NCI-H2227 treated with DMSO at 0.1 percent for 48 hours (cell line): ENCODE data around the gene CRYGN.

Source experiments
- DNase-seq: peaks from one replicate; lab custom pipeline; 2025; lab: John Stamatoyannopoulos, UW

CRYGN gene

DNA sequence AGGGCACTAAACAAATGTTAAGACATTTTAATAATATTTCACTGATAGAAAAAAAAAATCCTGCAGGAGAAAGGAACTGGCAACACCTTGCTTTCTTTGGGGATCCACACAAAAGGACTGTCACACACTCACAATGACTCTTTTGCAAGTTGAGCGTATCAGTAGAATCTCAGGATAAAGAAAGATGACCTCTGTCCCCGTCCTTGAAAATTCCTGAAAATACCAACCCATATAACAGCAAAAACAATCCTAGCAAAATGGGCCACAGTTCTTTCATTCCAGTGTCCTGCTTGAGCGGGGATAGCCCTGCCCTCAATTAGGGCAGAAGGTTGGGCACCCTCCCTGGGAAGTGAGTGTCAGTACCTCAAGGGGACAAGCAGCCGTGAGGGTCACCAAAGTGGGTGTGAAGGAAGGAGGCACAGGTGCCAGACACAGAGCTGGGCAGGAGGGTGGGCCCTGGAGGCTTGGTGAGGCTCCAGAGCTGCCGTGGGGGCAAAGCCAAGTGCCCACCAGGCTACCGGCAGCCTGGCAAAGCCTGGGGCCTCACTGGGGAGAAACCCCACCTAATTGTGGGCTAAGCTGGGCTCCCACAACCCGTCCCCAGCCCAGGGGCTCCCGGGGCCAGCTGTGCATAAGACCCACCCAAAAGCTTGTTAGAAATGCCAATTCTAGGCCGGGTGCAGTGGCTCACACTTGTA is 32.9 kb downstream of the CRYGN start:
- DNase-seq = no peak

DNA sequence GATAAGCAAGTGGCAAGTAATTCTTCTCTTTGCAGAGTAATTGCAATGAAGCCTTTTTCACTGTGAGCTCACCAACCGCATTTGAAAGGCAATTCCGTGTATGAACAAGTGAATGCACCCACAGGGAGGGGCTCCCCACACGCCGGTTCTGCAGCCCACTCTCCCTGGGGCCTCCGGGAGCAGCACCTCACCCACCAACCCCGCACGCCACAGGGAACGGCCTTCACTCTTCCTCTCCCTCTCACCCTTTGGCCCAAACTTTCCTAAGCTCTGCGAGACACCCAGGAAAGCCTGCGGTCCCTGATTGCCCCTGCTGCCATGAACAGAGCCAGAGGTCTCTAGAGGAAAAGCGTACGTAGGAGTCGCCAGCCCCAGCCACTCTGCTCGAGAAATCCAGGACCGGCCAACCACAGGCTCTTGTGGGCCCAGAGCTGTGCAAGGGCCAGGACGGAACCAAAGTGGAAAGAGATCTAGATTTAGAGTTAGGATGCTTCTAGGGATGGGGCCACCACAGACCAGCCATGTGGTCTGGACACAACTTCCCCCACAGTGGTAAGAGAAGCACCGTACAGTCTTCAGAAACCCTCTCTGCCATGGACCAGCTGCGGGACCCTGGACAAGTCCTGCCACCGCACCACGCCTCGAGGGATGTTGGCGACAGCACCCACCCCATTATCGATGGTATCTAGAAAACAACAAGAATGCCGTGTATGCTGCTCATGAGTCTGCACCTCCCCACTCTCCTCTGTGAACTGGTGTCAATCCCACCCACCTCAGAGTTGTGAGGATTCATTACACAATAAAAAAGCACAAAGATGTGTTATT is 33.7 kb downstream of the CRYGN start:
- DNase-seq = no peak

DNA sequence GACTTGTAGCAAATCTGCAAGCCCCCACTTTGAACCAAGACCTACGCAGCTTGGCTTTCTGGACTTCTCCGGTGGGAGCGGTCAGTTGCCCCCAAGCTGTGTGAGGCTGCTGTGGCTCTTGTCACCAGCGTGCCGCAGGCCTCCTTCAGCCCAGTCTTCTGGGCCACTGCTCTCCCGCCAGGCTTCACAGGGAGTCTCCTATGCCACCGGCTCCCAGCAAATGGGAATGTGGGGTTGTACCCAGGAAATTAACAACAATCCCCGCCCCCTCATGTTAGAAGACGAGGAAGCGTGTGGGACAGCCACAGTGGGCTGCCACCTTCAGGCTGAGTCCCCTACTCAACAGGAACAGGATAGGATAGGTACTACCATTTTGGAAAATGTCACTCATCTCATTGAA is 34.4 kb downstream of the CRYGN start:
- no peak for DNase-seq

DNA sequence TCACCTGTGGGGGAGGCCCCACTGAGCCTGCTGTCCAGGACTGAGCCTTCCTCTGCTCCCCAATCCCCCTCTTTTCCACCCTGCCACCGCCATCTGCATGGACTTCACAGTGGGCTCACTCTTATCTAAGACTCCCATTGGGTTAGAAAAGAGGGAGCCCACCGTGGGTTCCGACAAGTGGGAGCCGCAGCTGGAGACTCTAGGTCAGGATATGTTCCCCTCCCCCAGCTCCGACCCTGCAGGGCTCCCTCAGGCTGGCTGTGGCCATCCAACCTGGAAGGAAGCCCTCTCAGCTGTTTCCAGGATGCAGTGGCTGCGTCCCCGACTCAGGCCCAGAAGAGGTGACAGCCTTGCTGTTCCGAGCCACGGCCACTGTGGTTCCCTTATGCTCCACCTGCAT is 34.9 kb downstream of the CRYGN start:
- no peak for DNase-seq

GRCh38 chr7:151404216-151405011 is 35.5 kb downstream of the CRYGN start:
- no peak for DNase-seq

DNA sequence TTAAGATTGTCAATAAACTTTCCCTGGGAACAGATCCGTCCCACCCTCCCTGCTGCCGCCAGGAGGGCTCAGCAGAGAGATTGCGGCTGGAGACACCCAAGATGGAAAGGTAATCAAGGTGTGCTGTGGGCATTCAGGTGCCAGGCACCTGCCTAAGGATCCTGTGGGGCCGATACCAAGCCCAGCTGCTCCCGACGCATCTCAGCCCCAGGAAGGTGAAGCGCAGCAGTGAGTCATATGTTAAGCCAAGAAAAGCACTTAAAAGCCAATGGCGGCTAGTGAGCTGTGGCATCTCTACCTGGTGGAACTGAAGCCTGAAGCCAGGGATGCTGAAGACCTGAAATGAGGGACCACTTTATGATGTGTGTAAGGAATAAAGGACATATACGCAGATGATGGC is 36.2 kb downstream of the CRYGN start:
- no peak for DNase-seq

DNA sequence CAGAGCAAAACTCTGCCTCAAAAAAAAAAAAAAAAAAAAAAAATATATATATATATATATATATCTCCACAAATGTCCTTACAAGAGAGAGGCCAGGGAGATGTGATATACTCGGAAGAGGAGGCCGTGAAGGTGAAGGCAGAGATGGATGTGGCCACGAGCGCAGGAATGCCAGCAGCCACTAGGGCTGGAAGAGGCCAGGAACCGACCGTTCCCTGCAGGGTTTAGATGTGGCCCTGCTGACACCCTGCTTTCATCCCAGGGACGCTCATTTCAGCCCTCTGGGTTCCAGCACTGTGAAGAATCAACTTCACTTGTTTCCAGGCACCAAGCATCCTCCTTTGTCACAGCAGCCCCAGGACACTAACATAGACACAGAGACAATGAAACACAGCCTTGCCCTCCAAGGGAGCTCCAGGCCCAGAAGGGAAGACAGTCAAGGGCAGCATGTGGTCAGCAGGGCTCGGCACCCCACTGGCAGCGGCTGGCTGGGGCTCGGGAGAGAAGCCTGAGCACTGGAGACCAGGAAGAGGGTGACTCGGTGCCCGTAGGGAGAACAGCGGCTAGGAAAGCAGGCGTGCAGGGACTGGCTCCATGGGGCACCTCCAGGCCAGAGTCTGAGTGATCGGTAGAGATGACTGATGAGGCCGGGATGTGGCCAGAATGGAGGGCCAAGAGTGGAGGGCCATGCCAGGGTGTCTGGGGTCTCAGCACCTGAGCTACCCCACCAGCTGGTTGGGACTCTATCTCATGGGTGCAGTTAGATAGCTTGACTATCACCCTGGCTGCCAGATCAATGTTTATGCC is 37.7 kb downstream of the CRYGN start:
- no peak for DNase-seq

DNA sequence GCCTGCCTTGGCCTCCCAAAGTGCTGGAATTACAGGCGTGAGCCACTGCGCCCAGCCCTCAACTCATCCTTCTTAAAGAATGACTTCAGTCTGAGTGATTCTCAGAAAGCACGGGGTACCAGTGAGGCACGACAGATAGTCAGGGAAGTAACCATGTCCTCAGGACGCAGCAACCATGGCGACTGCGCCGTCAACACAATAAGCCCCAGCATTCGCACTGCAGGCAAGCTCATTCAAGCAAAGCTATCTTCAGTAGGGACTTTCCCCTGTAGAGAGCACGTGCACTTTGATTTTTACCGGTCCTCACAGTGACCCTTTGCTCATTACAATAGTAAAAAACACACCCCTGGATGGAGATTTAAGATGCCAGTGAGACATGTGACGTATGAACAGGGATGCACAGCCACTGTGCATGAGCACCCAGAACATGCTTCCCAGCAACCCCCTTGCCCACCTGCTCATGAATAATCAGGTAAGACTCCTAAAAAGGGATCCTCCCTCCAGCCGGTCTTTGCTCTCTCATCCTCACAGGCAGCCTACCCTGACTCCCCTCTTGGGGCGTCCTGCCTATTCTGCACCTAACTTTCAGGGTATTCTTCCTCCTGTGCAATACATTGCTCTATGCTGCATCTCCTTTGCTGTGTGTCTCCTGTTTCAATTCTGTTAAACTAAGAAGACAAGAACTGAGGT is 39.2 kb downstream of the CRYGN start:
- no peak for DNase-seq

- DNase-seq = no peak
These were observed 40.0 kb downstream of the CRYGN start for GRCh38 chr7:151399906-151400305.

DNA sequence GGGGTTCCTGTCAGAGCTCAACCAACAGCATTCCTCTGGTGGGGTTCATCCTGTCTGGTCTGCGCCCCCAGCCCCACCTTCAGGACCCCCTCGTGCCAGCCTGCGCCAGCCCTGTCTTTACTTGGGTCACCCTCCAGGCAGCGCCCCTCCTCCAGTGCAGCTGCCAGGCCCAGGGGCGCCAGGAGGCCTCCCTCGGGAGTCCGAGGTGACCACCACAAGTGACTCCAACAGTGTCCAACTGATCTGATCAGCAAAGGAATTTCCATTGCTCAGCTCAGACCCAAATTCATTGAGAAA is 40.7 kb downstream of the CRYGN start:
- DNase-seq = no peak

- no peak for DNase-seq
These were observed 41.3 kb downstream of the CRYGN start for GRCh38 chr7:151398446-151399304.

GRCh38 chr7:151397026-151397425 is 42.9 kb downstream of the CRYGN start:
- no peak for DNase-seq

DNA sequence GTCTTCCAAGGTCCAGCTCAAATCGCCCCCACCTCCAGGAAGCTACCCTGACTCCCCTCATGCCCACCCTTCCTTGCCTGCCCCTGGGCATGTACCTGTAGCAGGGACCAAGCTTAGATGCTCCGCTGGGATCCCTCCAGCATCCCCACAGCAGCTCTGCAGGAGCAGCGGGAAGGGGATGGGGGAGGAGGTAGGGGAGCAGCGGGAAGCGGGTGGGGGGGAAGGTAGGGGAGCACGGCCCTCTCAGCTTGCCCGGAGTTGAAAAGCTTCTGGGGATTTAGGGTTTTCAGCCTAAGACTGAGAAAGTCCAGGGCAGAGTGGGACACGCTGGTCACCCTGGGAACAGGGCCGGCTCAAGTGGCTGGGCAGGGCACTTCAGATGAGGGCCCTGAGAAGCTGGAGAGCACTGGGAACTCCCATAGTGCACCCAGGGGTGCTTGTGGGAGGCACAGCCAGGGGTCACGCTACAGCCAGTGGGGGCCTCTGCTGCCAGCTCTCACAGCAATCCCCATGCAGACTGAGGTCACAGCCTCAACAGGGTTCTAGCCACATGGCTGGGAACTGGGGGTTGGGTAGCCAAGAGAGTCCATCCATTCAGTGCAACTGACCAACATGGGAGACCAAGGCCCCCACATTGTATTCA is 43.5 kb downstream of the CRYGN start:
- DNase-seq = no peak

DNA sequence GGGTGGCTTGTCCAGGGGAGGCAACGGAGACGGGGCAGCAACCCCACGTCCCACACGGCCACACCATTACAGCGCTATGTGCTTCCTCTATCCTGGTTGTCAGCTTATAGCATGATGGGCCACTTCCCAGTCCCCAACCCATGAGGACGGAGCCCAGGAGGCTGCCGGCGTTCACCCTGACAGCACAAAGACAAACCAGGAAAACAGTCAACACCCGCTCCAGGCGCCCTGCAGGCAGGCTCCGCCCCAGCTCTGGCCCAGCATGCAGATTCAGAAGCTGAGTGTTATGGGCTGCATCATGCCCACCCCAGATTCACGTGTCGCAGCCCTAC is 44.9 kb downstream of the CRYGN start:
- DNase-seq = no peak

- no peak for DNase-seq
These were observed 45.6 kb downstream of the CRYGN start for GRCh38 chr7:151394076-151395035.

- no peak for DNase-seq
These were observed 46.6 kb downstream of the CRYGN start for GRCh38 chr7:151393031-151393977.

- no peak for DNase-seq
These were observed 47.5 kb downstream of the CRYGN start for GRCh38 chr7:151392426-151392825.

- no peak for DNase-seq
These were observed 47.9 kb downstream of the CRYGN start for GRCh38 chr7:151392002-151392401.
